ENCODE data around the gene GGCT.
A peak's percentile ranks its signal among the peaks of the same experiment; 100 is the strongest.

Gene GGCT

GRCh38 chr7:30476459-30477145, 28.0 kb downstream of the GGCT start:
- no peak for DNase-seq

GRCh38 chr7:30475580-30475979, 29.0 kb downstream of the GGCT start:
- DNase-seq: no peak

GRCh38 chr7:30474893-30475292, 29.7 kb downstream of the GGCT start:
- DNase-seq: no peak

- no peak for DNase-seq
These were observed 30.1 kb downstream of the GGCT start for GRCh38 chr7:30474485-30474884.

GRCh38 chr7:30473903-30474302, 30.7 kb downstream of the GGCT start:
- DNase-seq: no peak

DNA sequence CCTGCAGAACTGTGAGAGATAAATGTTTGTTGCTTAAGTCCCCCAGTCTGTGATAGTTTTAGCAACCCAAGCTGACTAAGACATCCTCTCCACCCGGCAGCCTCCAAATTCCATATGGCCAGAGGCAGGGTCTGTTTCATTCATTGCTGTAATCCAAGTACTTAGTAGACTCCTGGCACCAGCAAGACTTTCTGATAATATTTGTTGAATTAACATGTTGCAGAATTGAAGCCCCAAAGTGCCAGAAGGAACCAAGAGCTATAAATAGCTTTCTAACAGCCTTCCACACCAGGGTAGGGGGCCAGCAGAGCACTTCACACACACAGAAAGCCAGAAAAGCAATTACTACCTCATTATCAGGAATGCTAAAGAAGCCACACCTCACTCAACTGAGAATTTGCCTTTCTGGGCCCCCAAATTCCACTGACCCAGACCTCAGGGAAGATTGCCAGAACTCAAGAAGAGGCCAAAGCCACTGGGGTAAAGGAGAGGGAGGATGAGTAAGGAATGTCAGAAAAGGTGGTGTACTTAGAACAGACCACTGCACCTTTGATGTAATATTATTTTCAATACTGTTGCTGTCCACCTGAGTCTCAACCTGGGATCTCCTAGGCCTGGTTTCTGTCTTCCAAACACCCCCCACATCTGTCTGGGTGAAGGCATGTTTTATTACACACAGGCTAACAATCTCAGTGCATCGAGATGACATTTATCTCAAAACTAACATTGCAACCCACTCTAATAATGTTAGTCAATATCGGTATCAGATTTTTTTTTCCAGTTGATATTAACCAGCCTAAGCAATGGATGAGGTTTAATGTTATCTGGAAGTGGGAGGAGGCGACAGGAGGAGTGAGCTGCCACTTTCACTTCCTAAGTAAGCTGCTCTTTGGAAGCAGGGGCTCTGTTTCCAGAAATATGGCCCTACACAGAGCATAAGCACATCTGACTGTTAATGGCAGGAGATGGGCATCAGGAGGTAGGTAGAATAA, 31.5 kb downstream of the GGCT start:
- no peak for DNase-seq

DNA sequence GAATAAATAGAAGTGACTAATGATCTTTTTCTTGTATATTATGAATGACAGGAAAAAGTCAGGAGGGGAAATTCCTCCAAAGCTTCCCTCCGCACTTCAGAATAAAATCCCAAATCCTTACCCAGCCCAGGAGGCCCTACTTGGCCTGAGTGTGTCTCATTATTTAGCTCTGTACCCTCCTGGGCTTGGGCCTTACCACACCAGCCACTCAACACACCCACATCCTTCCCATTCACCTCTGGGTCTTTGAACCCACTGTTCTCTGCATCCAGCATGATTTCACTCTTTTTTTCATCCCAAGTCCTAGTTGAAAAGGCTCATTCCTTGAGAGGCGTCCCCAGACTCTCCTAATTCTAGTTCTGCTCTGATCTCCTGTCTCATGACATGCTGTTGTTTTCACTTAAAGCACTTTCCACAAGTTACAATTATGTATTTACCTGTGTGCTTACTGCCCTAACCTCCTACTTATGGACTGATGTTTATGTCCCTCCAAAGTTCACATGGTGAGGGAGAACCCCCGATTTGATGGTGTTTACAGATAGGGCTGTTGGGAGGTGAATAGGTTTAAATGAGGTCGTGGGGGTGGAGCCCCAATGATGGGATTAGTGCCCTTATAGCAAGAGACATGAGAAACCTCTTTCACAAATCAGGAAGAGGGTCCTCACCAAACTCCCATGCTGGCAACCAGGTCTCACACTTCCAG, 32.4 kb downstream of the GGCT start:
- no peak for DNase-seq

DNA sequence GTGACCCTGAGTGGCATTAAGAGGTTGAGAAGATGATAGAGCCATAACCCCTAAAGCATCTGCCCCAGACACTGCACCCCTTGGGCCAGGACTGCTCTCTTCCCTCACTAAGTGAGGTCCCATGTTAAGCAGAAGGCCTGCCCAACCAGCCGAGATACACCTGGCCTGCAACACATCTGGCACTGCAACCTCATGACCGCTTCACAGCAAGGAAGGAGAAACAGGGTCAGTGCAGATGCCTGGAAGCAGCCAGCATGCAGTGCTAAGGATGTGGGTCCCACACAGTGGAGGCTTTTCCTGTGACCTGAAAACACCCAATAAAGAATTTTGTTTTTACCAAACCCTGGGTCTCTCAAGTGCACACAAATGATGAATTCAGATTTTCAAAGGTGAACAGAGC, 33.4 kb downstream of the GGCT start:
- no peak for DNase-seq

DNA sequence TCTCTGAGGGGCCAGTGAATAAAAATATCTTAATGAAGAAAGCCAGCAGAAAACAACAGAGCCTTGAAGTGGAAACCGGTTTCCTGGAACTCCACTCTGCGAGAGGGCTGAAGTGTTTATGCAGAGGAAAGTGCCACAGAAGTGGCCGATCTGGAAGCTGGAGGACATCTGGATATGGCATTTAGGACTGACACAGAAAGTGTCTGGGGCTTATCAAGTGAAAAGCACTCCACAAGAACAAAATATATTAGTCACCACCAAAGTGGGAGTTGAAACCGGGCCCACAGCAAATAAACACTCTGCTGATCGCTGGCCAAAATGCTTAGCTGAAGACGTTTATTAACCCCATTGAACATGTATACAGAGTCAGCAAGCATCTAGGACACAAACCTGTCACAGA, 33.9 kb downstream of the GGCT start:
- DNase-seq: peak; percentile 8

DNA sequence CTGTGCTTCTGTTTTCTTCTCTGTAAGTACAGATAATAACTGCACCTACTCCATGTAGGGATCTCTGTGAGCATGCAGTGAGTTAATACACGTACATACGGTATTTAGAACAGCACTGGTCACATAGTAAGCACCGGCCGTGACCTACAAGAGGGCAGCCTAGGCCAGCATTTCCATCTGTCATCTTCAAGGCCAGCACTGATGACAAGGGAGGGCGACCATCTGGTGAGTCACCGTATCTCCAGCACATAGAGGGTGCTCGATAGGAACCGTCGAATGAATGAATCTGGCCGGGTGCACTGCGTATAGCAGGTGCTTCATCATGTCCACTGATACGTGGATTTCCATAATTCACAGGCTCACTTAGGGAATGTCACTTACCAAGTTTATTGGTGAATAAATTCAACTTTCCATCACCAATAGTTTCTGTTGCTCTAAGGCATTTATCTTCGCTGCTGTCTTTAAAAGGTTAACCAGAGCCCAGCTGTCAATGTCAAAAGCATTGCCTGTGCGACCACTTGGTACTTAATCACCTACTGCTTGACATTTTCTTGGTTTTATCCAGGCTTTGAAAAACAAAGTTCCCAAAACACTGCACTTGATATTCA, 34.4 kb downstream of the GGCT start:
- DNase-seq: no peak

DNA sequence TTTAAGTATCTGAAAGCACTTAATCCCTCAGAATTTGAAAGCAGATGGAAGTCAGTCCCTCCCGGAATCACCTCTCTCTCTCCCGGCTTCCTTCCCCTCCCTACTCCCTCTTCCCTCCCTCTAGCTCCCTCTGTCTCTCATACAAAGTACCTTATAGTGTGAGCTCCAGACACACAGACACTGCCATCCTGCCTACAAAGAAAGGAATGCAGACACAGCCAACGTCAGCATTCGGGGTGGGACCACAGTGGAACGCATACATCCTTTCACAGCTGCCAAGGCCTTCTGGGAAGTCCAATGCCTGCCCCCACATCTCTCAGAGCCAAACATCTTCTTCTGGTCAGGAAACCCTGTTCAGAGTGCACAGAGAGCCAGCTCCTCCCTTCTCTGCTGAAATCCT, 35.3 kb downstream of the GGCT start:
- no peak for DNase-seq

GRCh38 chr7:30468791-30469190, 35.8 kb downstream of the GGCT start:
- no peak for DNase-seq

- no peak for DNase-seq
These were observed 36.6 kb downstream of the GGCT start for GRCh38 chr7:30468041-30468440.

DNA sequence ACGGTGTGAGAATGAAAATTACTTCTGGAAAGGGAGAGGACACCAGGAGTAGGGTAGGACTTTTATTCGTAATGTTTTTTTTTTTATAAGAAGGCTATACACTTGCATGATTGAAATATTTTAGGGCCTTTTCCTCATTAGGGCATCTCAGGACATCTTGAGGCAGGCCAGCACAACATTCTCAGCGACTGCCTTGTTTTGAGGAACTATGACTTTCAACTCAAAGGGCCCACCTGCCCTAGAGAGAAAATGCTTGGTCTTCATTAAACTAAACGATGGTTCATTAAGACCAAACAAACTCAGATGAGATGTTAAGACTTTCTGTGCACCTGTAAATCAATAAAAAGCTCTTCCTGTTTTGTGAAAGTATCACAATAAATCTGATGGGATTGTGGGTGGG, 37.4 kb downstream of the GGCT start:
- DNase-seq: no peak

GRCh38 chr7:30466266-30466665, 38.4 kb downstream of the GGCT start:
- DNase-seq: no peak

DNA sequence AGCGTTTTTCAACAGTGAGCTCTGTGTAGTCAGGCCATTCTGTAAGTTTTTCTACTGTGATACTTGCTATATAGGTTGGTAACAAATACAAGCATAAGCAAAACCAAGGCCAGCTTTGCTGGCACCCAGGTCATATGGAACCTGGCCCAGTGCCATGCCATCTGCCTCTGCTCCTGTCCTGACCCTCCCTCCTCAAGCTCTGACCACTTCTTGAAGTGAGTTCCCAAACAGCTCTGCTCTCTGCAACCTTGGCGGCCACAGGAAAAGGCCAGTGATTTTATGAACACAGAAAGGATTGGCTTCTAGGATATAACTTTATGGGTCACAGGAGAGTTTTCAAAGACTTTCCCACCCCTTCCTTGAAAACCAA, 38.8 kb downstream of the GGCT start:
- no peak for DNase-seq

DNA sequence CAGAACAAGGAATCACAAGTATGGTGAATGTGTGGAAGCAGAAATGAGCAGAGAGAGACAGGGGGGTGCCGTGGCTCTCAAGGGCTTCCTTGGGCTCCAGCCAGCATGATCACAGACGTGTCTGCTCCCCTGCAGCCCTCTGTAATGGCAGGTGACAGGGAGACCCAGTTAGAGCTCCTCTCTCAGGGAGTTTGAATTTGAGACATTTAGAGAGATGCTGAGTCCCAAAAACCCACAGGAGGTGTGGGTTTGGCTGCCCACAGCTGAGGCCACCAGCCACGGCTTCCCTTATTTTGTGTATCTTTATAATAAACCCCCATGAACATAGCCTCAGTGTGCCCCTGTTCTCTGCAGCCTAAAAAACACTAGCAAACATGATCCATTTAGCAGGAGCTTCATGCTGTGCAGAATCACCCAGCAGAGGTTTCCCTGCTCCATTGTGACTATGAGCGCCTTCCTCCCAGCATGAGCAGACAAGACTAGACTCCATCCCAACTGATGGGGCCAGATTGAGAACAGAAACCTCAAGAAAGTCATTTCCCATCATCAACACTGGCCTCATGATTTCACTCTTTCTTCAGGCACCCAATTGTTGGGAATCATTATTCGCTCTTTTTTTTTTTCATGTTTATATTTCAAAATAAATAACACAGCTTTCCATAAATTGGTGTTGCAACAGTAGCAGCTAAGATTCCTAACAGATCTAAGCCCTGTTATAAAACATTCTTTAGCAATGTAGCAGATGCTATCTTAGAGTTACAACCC, 39.4 kb downstream of the GGCT start:
- DNase-seq: no peak

DNA sequence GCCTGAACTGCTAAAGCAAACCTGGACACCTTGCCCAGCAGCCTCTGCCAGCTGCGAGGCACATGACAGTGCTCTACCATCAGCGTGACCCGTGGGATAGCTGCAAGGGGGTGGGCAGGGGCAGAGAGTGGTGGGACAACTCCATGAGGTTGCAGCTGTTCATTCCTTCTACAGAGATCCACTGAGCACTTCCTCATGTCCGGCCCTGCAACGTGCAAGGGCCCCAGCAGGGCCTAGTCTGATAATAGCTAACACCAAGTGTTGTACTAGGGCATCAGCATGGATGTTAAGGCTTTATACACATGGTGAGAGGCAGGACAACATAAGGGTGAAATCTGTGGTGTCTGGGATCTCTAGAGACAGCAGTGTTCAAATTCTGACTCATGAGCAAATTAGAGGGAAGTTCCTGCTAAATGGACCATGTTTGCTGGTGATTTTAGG, 40.4 kb downstream of the GGCT start:
- no peak for DNase-seq

GRCh38 chr7:30463405-30464145, 41.1 kb downstream of the GGCT start:
- no peak for DNase-seq

DNA sequence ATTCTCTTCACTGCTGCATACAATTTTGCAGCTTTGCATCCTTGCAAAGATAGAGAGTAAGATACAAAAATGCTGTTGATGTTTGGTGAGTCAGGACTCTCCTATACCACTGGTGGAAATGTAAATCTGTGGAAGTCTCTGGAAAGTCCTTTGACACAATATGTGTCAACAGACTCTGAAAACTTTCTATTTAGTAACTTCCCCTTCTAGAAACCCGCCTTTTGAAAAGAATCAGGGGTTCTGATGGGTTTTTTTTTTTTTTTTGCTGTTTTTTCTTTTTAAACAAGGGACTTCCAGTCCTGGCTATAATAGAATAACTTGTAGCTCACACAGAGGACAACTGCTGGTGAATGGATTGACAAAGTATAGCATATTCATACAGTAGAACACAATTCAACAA, 42.5 kb downstream of the GGCT start:
- DNase-seq: no peak

DNA sequence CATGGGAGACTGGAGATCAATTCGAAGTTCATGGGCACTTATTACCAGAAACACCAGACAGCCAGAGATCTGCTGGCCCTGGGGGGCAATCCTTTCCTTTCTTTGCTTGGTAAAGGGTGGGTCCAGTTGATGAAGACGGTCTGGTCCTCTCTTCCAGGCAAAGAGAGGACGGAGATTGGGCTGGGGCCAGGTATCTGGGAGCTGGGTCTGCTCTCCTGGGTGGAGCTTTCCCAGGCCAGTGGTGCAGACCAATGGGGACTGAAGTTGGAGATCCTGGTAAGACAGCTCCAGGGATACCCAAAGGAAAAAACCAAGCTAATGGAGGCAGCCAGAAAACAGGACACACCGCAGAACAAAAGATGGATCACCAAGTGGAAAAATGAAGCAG, 44.4 kb downstream of the GGCT start:
- DNase-seq: no peak

Measured in T1000 (cell line).